H1 (cell line): ENCODE data around the gene ZC3H11A. TPM values are rescaled to one million over a fixed set of nuclear protein-coding genes. Genes with fewer than 3 reads are reported as not detected.

Source experiments
- CTCF ChIA-PET: fragments of 300-600 bp; sonication (Branson Sonifier 250); formaldehyde crosslinking; loops from one replicate; lab custom pipeline; 2021; ENCODE audit not compliant: partially characterized antibody; lab: Charles Lee
- POLR2A ChIA-PET: fragments of 300-600 bp; sonication (Branson Sonifier 250); formaldehyde crosslinking; loops from one replicate; lab custom pipeline; 2021; ENCODE audit warnings: inconsistent platforms; ENCODE audit not compliant: partially characterized antibody; lab: Charles Lee
- DNase-seq, 2 experiments: peaks; one replicate each; pipeline versions ENCODE4 v3.0.0 to v3.0.0-alpha.2; 2010 to 2022; ENCODE audit warnings: low spot score in 2 of 2, low read depth in 1 of 2, mixed read lengths in 1 of 2
- FAIRE-seq: peaks from 2 replicates; lab custom pipeline; 2011; peaks lifted over from hg19 to GRCh38; lab: Jason Lieb, UNC
- H2AFZ ChIP-seq: 2 replicates; pipeline ENCODE4 v1.8.1; 2012; ENCODE audit warnings: low read length, inconsistent platforms
- H2AK5ac ChIP-seq: 2 replicates; pipeline ENCODE4 v1.6.1; 2013; ENCODE audit warnings: low read depth, low read length
- H2BK120ac ChIP-seq: replicated peaks from 2 replicates; pipeline ENCODE3; 2013; ENCODE audit warnings: low read depth, low read length, inconsistent platforms
- H2BK12ac ChIP-seq: 2 replicates; pipeline ENCODE4 v1.6.1; 2013; ENCODE audit warnings: low read depth, low read length
- H2BK15ac ChIP-seq: 2 replicates; pipeline ENCODE4 v1.6.1; 2013; ENCODE audit warnings: low read length
- H2BK20ac ChIP-seq: 2 replicates; pipeline ENCODE4 v1.6.1; 2013; ENCODE audit warnings: low read length
- H2BK5ac ChIP-seq: 2 replicates; pipeline ENCODE4 v1.6.1; 2013; ENCODE audit warnings: low read depth, low read length
- H3K14ac ChIP-seq: 2 replicates; pipeline ENCODE4 v1.6.1; 2013; ENCODE audit warnings: inconsistent platforms; ENCODE audit not compliant: insufficient read length
- H3K18ac ChIP-seq: 2 replicates; pipeline ENCODE4 v1.6.1; 2013; ENCODE audit warnings: low read length; ENCODE audit errors: extremely low read depth
- H3K23ac ChIP-seq: 2 replicates; pipeline ENCODE4 v1.6.1; 2013; ENCODE audit warnings: inconsistent platforms; ENCODE audit not compliant: insufficient read length
- H3K23me2 ChIP-seq: 2 replicates; pipeline ENCODE4 v1.6.1; 2013; ENCODE audit warnings: low read depth, low read length
- H3K27ac ChIP-seq: 2 replicates; pipeline ENCODE4 v1.6.1; 2011; ENCODE audit warnings: low read depth, low read length, inconsistent platforms
- H3K27me3 ChIP-seq, 4 experiments: replicated peaks in 1 of 4; 1 replicate in 1 of 4; 2 replicates in 3 of 4; pipeline versions ENCODE4 v1.6.1 to v1.8.1; 2011 to 2013; ENCODE audit warnings: low read length in 3 of 4, mild to moderate bottlenecking in 3 of 4, inconsistent platforms in 2 of 4, mixed read lengths in 2 of 4, moderate library complexity in 1 of 4; ENCODE audit not compliant: control insufficient read depth in 3 of 4, insufficient read depth in 3 of 4; ENCODE audit errors: extremely low read depth in 1 of 4
- H3K36me3 ChIP-seq, 4 experiments: 2 replicates each; pipeline versions ENCODE4 v1.6.1 to v1.8.1; 2011 to 2013; ENCODE audit warnings: mild to moderate bottlenecking in 4 of 4, low read length in 3 of 4, moderate library complexity in 2 of 4, control low read depth in 1 of 4, inconsistent platforms in 1 of 4; ENCODE audit not compliant: insufficient read depth in 4 of 4, control insufficient read depth in 2 of 4
- H3K4ac ChIP-seq: replicated peaks from 2 replicates; pipeline ENCODE3; 2013; ENCODE audit warnings: low read length, low read depth, mixed read lengths, inconsistent platforms; ENCODE audit not compliant: insufficient read length
- H3K4me1 ChIP-seq, 4 experiments: replicated peaks in 1 of 4; 1 replicate in 1 of 4; 2 replicates in 3 of 4; pipeline versions ENCODE4 v1.6.1 to v1.8.1; 2011 to 2013; ENCODE audit warnings: low read length in 3 of 4, inconsistent platforms in 2 of 4, mixed read lengths in 1 of 4; ENCODE audit not compliant: insufficient read depth in 4 of 4, control insufficient read depth in 3 of 4
- H3K4me2 ChIP-seq, 2 experiments: 2 replicates each; pipeline versions ENCODE4 v1.6.1 to v1.8.1; 2011 to 2013; ENCODE audit warnings: low read depth in 2 of 2, low read length in 2 of 2, control low read depth in 1 of 2, inconsistent platforms in 1 of 2, mild to moderate bottlenecking in 1 of 2; ENCODE audit not compliant: insufficient read depth in 1 of 2
- H3K4me3 ChIP-seq, 4 experiments: fragments of 200-600, 300-600 bp in 1 of 4; sonication (generic), shearing (Covaris generic), sonication (Bioruptor Twin) in 1 of 4; 2 replicates each; pipeline versions ENCODE4 v1.5.1 to v1.8.1; 2011 to 2016; ENCODE audit warnings: low read length in 4 of 4, low read depth in 3 of 4, control low read depth in 2 of 4, inconsistent platforms in 2 of 4, mild to moderate bottlenecking in 2 of 4, mixed read lengths in 1 of 4, moderate library complexity in 1 of 4; ENCODE audit not compliant: insufficient read depth in 2 of 4; ENCODE audit errors: extremely low read depth in 1 of 4
- H3K56ac ChIP-seq: replicated peaks from 2 replicates; pipeline ENCODE3; 2013; ENCODE audit warnings: low read depth, mild to moderate bottlenecking, mixed read lengths, low read length, inconsistent platforms; ENCODE audit not compliant: insufficient read length
- H3K79me1 ChIP-seq: 2 replicates; pipeline ENCODE4 v1.6.1; 2013; ENCODE audit warnings: low read depth, low read length, control low read depth
- H3K79me2 ChIP-seq, 2 experiments: 2 replicates each; pipeline versions ENCODE4 v1.6.1 to v1.8.1; 2012 to 2013; ENCODE audit warnings: low read length in 2 of 2, mild to moderate bottlenecking in 2 of 2, inconsistent platforms in 1 of 2; ENCODE audit not compliant: insufficient read depth in 2 of 2, control insufficient read depth in 1 of 2
- H3K9ac ChIP-seq, 4 experiments: replicated peaks in 1 of 4; 1 replicate in 1 of 4; 2 replicates in 3 of 4; pipeline versions ENCODE4 v1.6.1 to v1.8.1; 2011 to 2013; ENCODE audit warnings: low read depth in 3 of 4, low read length in 3 of 4, control low read depth in 2 of 4, mild to moderate bottlenecking in 2 of 4, moderate library complexity in 2 of 4, inconsistent platforms in 1 of 4; ENCODE audit errors: extremely low read depth in 1 of 4
- H3K9me3 ChIP-seq, 2 experiments: 2 replicates each; pipeline versions ENCODE4 v1.6.1 to v1.8.1; 2012 to 2013; ENCODE audit warnings: mild to moderate bottlenecking in 2 of 2, moderate library complexity in 2 of 2, control low read depth in 1 of 2, inconsistent platforms in 1 of 2, low read depth in 1 of 2, low read length in 1 of 2, mixed read lengths in 1 of 2; ENCODE audit not compliant: insufficient read depth in 2 of 2
- H4K20me1 ChIP-seq, 2 experiments: replicated peaks in 1 of 2; 2 replicates each; pipeline versions ENCODE3 to v1.8.1; 2011 to 2013; ENCODE audit warnings: inconsistent platforms in 2 of 2, low read length in 2 of 2, mild to moderate bottlenecking in 1 of 2; ENCODE audit not compliant: insufficient read depth in 2 of 2, control insufficient read depth in 1 of 2
- H4K5ac ChIP-seq: 2 replicates; pipeline ENCODE4 v1.6.1; 2013; ENCODE audit warnings: low read length, low read depth, mixed read lengths, inconsistent platforms; ENCODE audit not compliant: insufficient read length
- H4K8ac ChIP-seq: 2 replicates; pipeline ENCODE4 v1.8.0; 2013; ENCODE audit warnings: mild to moderate bottlenecking, moderate library complexity, low read length, inconsistent platforms; ENCODE audit not compliant: insufficient read depth; ENCODE audit errors: extremely low read depth
- H4K91ac ChIP-seq: replicated peaks from 2 replicates; pipeline ENCODE3; 2013; ENCODE audit warnings: low read length, mixed read lengths, inconsistent platforms; ENCODE audit not compliant: insufficient read length
- RNF2 ChIP-seq: fragments of 200-900, 300-1000 bp; sonication (generic); IDR thresholded peaks from 2 replicates; pipeline ENCODE4 v1.7.1; 2016; ENCODE audit warnings: borderline replicate concordance, low read depth, mild to moderate bottlenecking, antibody characterized with exemption, low read length; ENCODE audit not compliant: poor library complexity, severe bottlenecking; ENCODE audit errors: missing control alignments
- SP2 ChIP-seq: IDR thresholded peaks from 2 replicates; pipeline ENCODE4 v1.6.1; 2012; ENCODE audit warnings: mild to moderate bottlenecking, low read length, inconsistent platforms
- TAF1 ChIP-seq: IDR thresholded peaks from 2 replicates; pipeline ENCODE4 v1.6.1; 2011; ENCODE audit warnings: mild to moderate bottlenecking, low read depth, low read length
- USF2 ChIP-seq: IDR thresholded peaks from 2 replicates; pipeline ENCODE4 v1.6.1; 2011; ENCODE audit warnings: low read length, improper control_type of control experiment
- WGBS, 2 experiments: shearing (Covaris generic) in 1 of 2; methylation state at CpG; one replicate each; pipeline versions ENCODE4 v1.1.6 to v1.1.7; 2013 to 2015; ENCODE audit warnings: low lambda C conversion rate in 2 of 2, mixed read lengths in 2 of 2, inconsistent platforms in 1 of 2, low coverage in 1 of 2, missing lambda C conversion rate in 1 of 2; ENCODE audit not compliant: insufficient replicate concordance in 2 of 2, insufficient coverage in 1 of 2, insufficient read length in 1 of 2; ENCODE audit errors: extremely low coverage in 1 of 2, missing lambda C conversion rate in 1 of 2; 5-methylcytosine and 5-hydroxymethylcytosine counted together
- polyA plus RNA-seq, 7 experiments: library from polyadenylated mRNA; depleted of rRNA in 3 of 7; stranded (reverse) in 5 of 7; unstranded in 2 of 7; fragments of >200 nt in 5 of 7; fragments of 200-250 nt in 2 of 7; gene quantifications; 1 replicate in 5 of 7; 2 replicates in 1 of 7; 4 replicates in 1 of 7; pipeline versions ENCODE4 v1.2.1 to v1.2.3, GENCODE V29; 2011 to 2013; ENCODE audit warnings: missing spikeins in 2 of 7, mixed read lengths in 2 of 7
- total RNA-seq: library from RNA; stranded (reverse); fragmentation: NEBNext Ultra II Directional; extraction: Animal tissue kit (Norgen Biotek cat#: 25700); gene quantifications from 2 replicates; pipeline ENCODE4 v1.2.1, GENCODE V29; 2021
- TF ChIP-seq, protein P1 (sequence below): IDR thresholded peaks from 2 replicates; pipeline ENCODE4 v1.6.1; 2012; ENCODE audit warnings: inconsistent platforms

The ZC3H11A gene
- total and polyA plus RNA-seq, 2 of the 8 experiments (the other 6 are each of a cell fraction or from before 2014, with no cell fraction given) = 37.2 to 105 TPM

GRCh38 chr1:203807196-203807595, 11.8 kb downstream of the ZC3H11A start:
- no peak overlapping the region for H3K27ac ChIP-seq
- no peak overlapping the region for H3K23ac ChIP-seq
- H4K20me1 ChIP-seq = peaks cover 0 to 2% of the 10 kb centered on the region in 2 experiments
- H3K27me3 ChIP-seq = no peaks in the 10 kb centered on the region
- no peak overlapping the region for H3K18ac ChIP-seq
- no peak overlapping the region for H2BK5ac ChIP-seq
- H4K5ac ChIP-seq = no peak overlapping the region
- H3K4me3 ChIP-seq = no peak overlapping the region
- H3K9ac ChIP-seq = no peak overlapping the region
- no peak overlapping the region for H2BK12ac ChIP-seq
- peaks cover 0 to 69% of the 10 kb centered on the region in 2 experiments; a peak in 3 of 4 replicates for H3K79me2 ChIP-seq
- no peak overlapping the region for H2BK120ac ChIP-seq
- no peak overlapping the region for H3K4me2 ChIP-seq
- CTCF ChIA-PET = interaction anchor here (0.5 to 0.6 kb wide), 3 partner anchors 21 to 313 kb away, joined by 3 to 5 read pairs (median 3); no protein-coding TSS in a partner anchor
- WGBS, 2 experiments = 97% methylated on average over 2 of the region's 2 CpGs; no CpG with 5 or more reads in 1 of the 2 experiments
- no peak overlapping the region for H4K91ac ChIP-seq
- no peaks in the 10 kb centered on the region for H3K4me1 ChIP-seq
- H4K8ac ChIP-seq = no peak overlapping the region
- H2BK15ac ChIP-seq = no peak overlapping the region
- H2AK5ac ChIP-seq = no peak overlapping the region
- no peaks in the 10 kb centered on the region for H3K9me3 ChIP-seq
- H3K79me1 ChIP-seq = peaks cover 5% of the 10 kb centered on the region
- H3K36me3 ChIP-seq = peaks cover 2 to 35% (median 12%) of the 10 kb centered on the region in 4 experiments; a peak in 5 of 8 replicates
- no peaks in the 10 kb centered on the region for H3K23me2 ChIP-seq
- H3K56ac ChIP-seq = no peak overlapping the region
- H3K4ac ChIP-seq = no peak overlapping the region
- TF ChIP-seq, protein P1, sequence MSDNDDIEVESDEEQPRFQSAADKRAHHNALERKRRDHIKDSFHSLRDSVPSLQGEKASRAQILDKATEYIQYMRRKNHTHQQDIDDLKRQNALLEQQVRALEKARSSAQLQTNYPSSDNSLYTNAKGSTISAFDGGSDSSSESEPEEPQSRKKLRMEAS = no peak
- TF ChIP-seq TAF1 = no peak
- TF ChIP-seq RNF2 = no peak
- no peak for TF ChIP-seq USF2
- no peak for TF ChIP-seq SP2
- TF ChIP-seq, all 59 proteins: peak for 0
- no peak overlapping the region for H2BK20ac ChIP-seq
- FAIRE-seq (no peak), DNase-seq (no peak)
- POLR2A ChIA-PET = interaction anchor here (0.9 to 1.4 kb wide), 3 partner anchors 8 to 52 kb away, joined by 4 to 5 read pairs (median 4); no protein-coding TSS in a partner anchor
- H2AFZ ChIP-seq = no peak overlapping the region
- H3K14ac ChIP-seq = no peak overlapping the region
